Testis (tissue), 3 donors: ENCODE measurements around the gene FAM193A. TPM values are rescaled to one million over a fixed set of nuclear protein-coding genes. Genes with fewer than 3 reads are reported as not detected.
"Not testable (repeated sequence)": the region's sequence is repeated elsewhere in the genome, so short reads cannot be mapped to it uniquely, and the experiment has no call there.

Experiments
- DNase-seq: peaks from one replicate; pipeline ENCODE4 v3.0.0-alpha.2; 2019
- H3K27ac ChIP-seq, 2 donors: fragments of 200-600 bp; sonication (generic); one replicate each; pipeline ENCODE4 v1.5.1; 2019
- H3K27me3 ChIP-seq: fragments of 200-600 bp; sonication (generic); one replicate; pipeline ENCODE4 v1.5.1; 2019
- H3K36me3 ChIP-seq: fragments of 200-600 bp; sonication (generic); one replicate; pipeline ENCODE4 v1.5.1; 2017; ENCODE audit warnings: low read depth; ENCODE audit errors: missing control alignments
- H3K4me1 ChIP-seq: fragments of 200-600 bp; sonication (generic); one replicate; pipeline ENCODE4 v1.5.1; 2019
- H3K4me3 ChIP-seq, 2 donors: fragments of 200-600 bp; sonication (generic); one replicate each; pipeline ENCODE4 v1.5.1; 2017 to 2019
- H3K9me3 ChIP-seq: fragments of 200-600 bp; sonication (generic); one replicate; pipeline ENCODE4 v1.5.1; 2017
- CTCF ChIP-seq, 3 experiments: fragments of 450-650 bp in 2 of 3; fragments of 200-600 bp in 1 of 3; sonication (generic) in 1 of 3; IDR thresholded peaks; one replicate each; pipeline ENCODE4 v1.5.1; 2016 to 2019; ENCODE audit warnings: antibody characterized with exemption in 3 of 3, mild to moderate bottlenecking in 2 of 3, moderate library complexity in 1 of 3
- POLR2A ChIP-seq: fragments of 450-650 bp; IDR thresholded peaks from one replicate; pipeline ENCODE4 v1.6.1; 2017; ENCODE audit warnings: antibody characterized with exemption, mild to moderate bottlenecking, moderate library complexity
- WGBS, 2 donors: methylation state at CpG; one replicate each; pipeline ENCODE4 v1.1.5; 2018; 5-methylcytosine and 5-hydroxymethylcytosine counted together
- intact Hi-C: fragments of 100-400 bp; cut with DNase I; formaldehyde crosslinking; loops from one replicate; pipeline ENCODE4 v1.15.1; 2023; ENCODE audit warnings: low total_unique reads
- polyA plus RNA-seq: library from polyadenylated mRNA; stranded (reverse); fragments of 350-450 nt; fragmentation: Illumina TruSeq; extraction: RNeasy Lipid Tissue Mini Kit (QIAGEN cat#74804); gene quantifications from one replicate; pipeline ENCODE4 v1.2.3, GENCODE V29; 2014; ENCODE audit warnings: low read depth, low replicate concordance; ENCODE audit not compliant: insufficient read depth
- total RNA-seq, 2 donors: library from RNA; depleted of rRNA; stranded (reverse); fragments of >200 nt; gene quantifications; one replicate each; pipeline ENCODE4 v1.2.3, GENCODE V29; 2016

FAM193A gene
- total and polyA plus RNA-seq, 3 donors from 2014 or later, result 50.4 to 92.4 (median 78.7) TPM

- Histone ChIP-seq H3K4me3 (no peak overlapping the region), H3K27ac (no peak overlapping the region), H3K36me3 (no peaks in the 10 kb centered on the region), H3K27me3 (no peaks in the 10 kb centered on the region), H3K4me1 (peaks cover 8% of the 10 kb centered on the region), H3K9me3 (no peaks in the 10 kb centered on the region)
- 91 to 94% methylated on average over 7 of the region's 7 CpGs for WGBS, 2 donors
- DNase-seq, result no peak
- intact Hi-C loops, result no loop called here
- TF ChIP-seq CTCF (IDR thresholded peaks at IDR 0.05), result no peak
- no peak for TF ChIP-seq POLR2A
Measured at GRCh38 chr4:2608291-2608690, 71.8 kb downstream of the FAM193A start.

- no peak overlapping the region for H3K4me3 ChIP-seq
- TF ChIP-seq CTCF (IDR thresholded peaks at IDR 0.05) (no peak), POLR2A (no peak)
- no peak for DNase-seq
- no peaks in the 10 kb centered on the region for H3K9me3 ChIP-seq
- intact Hi-C loops, result no loop called here
- H3K4me1 ChIP-seq, result peaks cover 5% of the 10 kb centered on the region
- no peaks in the 10 kb centered on the region for H3K36me3 ChIP-seq
- no peaks in the 10 kb centered on the region for H3K27me3 ChIP-seq
- WGBS, 2 donors, result 96 to 97% methylated on average over 14 of the region's 14 CpGs
- H3K27ac ChIP-seq, result no peak overlapping the region
Measured at GRCh38 chr4:2615821-2616220, 79.4 kb downstream of the FAM193A start.

GRCh38 chr4:2617955-2618354 is 81.5 kb downstream of the FAM193A start:
- no peak overlapping the region for H3K27ac ChIP-seq
- intact Hi-C loops, result no loop called here
- no peaks in the 10 kb centered on the region for H3K36me3 ChIP-seq
- TF ChIP-seq POLR2A, result no peak
- TF ChIP-seq CTCF (IDR thresholded peaks at IDR 0.05), result no peak
- no peak overlapping the region for H3K4me3 ChIP-seq
- 67 to 70% methylated on average over 6 of the region's 6 CpGs for WGBS, 2 donors
- no peaks in the 10 kb centered on the region for H3K9me3 ChIP-seq
- no peaks in the 10 kb centered on the region for H3K27me3 ChIP-seq
- DNase-seq, result no peak
- peaks cover 5% of the 10 kb centered on the region for H3K4me1 ChIP-seq

- intact Hi-C loops, H3K4me3 ChIP-seq, H3K27ac ChIP-seq, H3K4me1 ChIP-seq, H3K9me3 ChIP-seq, DNase-seq, H3K36me3 ChIP-seq, H3K27me3 ChIP-seq: not testable (repeated sequence)
- whole genome bisulfite sequencing, 2 donors, result 92 to 95% methylated on average over 9 of the region's 9 CpGs
Measured at GRCh38 chr4:2618729-2619128, 82.3 kb downstream of the FAM193A start.

GRCh38 chr4:2619459-2619858 is 83.0 kb downstream of the FAM193A start:
- no peaks in the 10 kb centered on the region for H3K36me3 ChIP-seq
- no peaks in the 10 kb centered on the region for H3K27me3 ChIP-seq
- intact Hi-C loops, result no loop called here
- WGBS, 2 donors, result 89 to 91% methylated on average over 8 of the region's 8 CpGs
- H3K9me3 ChIP-seq, result no peaks in the 10 kb centered on the region
- peaks cover 12% of the 10 kb centered on the region for H3K4me1 ChIP-seq
- TF ChIP-seq CTCF (IDR thresholded peaks at IDR 0.05) (no peak), POLR2A (no peak)
- no peak for DNase-seq
- no peak overlapping the region for H3K27ac ChIP-seq
- no peak overlapping the region for H3K4me3 ChIP-seq
